Activated CD4-positive, CD25-positive, alpha-beta regulatory T cell treated with anti-CD3 and anti-CD28 coated beads, Interleukin-2, amount 50 U/mL, for 72 hours (primary cell): ENCODE measurements around the gene MRM3.
"Not testable (repeated sequence)": the region's sequence is repeated elsewhere in the genome, so short reads cannot be mapped to it uniquely, and the experiment has no call there.

Experiments
- DNase-seq: peaks from one replicate; pipeline ENCODE4 v3.0.0; 2021

The MRM3 gene

GRCh38 chr17:755319-755961 is 26.7 kb upstream of the MRM3 start:
- not testable (repeated sequence) for DNase-seq

GRCh38 chr17:756010-756567 is 26.1 kb upstream of the MRM3 start:
- not testable (repeated sequence) for DNase-seq

GRCh38 chr17:759964-760363 is 22.2 kb upstream of the MRM3 start:
- DNase-seq = no peak

- no peak for DNase-seq
Measured at GRCh38 chr17:760371-760770, 21.8 kb upstream of the MRM3 start.

- DNase-seq = no peak
Measured at GRCh38 chr17:767076-767475, 15.1 kb upstream of the MRM3 start.

- no peak for DNase-seq
Measured at GRCh38 chr17:773016-773415, 9.1 kb upstream of the MRM3 start.

GRCh38 chr17:773467-774312 is 8.5 kb upstream of the MRM3 start:
- DNase-seq = no peak

- no peak for DNase-seq
Measured at GRCh38 chr17:774313-774584, 7.9 kb upstream of the MRM3 start.

- DNase-seq = no peak
Measured at GRCh38 chr17:778096-778495, 4.1 kb upstream of the MRM3 start.

GRCh38 chr17:784143-784542 is 2.0 kb downstream of the MRM3 start:
- no peak for DNase-seq

- not testable (repeated sequence) for DNase-seq
Measured at GRCh38 chr17:785901-786300, 3.7 kb downstream of the MRM3 start.

GRCh38 chr17:787641-788221 is 5.6 kb downstream of the MRM3 start:
- DNase-seq = no peak

GRCh38 chr17:788551-788950 is 6.4 kb downstream of the MRM3 start:
- DNase-seq = no peak

- DNase-seq = no peak
Measured at GRCh38 chr17:789160-789840, 7.1 kb downstream of the MRM3 start.

GRCh38 chr17:789931-790873 is 8.0 kb downstream of the MRM3 start:
- not testable (repeated sequence) for DNase-seq

- DNase-seq = not testable (repeated sequence)
Measured at GRCh38 chr17:790874-791247, 8.7 kb downstream of the MRM3 start.

- no peak for DNase-seq
Measured at GRCh38 chr17:791829-792228, 9.7 kb downstream of the MRM3 start.

GRCh38 chr17:792277-792676 is 10.1 kb downstream of the MRM3 start:
- DNase-seq = no peak

- DNase-seq = no peak
Measured at GRCh38 chr17:794876-795275, 12.7 kb downstream of the MRM3 start.

- no peak for DNase-seq
Measured at GRCh38 chr17:795276-795675, 13.1 kb downstream of the MRM3 start.

GRCh38 chr17:795721-796120 is 13.6 kb downstream of the MRM3 start:
- no peak for DNase-seq

- DNase-seq = no peak
Measured at GRCh38 chr17:796609-797008, 14.5 kb downstream of the MRM3 start.
